Keratinocyte (primary cell): ENCODE measurements around the gene LYSMD2.

Experiments used
- CTCF ChIP-seq, 3 experiments: IDR thresholded peaks in 1 of 3; conservative IDR thresholded peaks in 1 of 3; optimal IDR thresholded peaks in 1 of 3; 2 replicates in 2 of 3; 3 replicates in 1 of 3; pipeline versions ENCODE3 to v1.5.1; 2011; ENCODE audit warnings: low read length in 3 of 3, mild to moderate bottlenecking in 3 of 3, moderate library complexity in 2 of 3, control low read depth in 1 of 3, inconsistent platforms in 1 of 3; ENCODE audit not compliant: insufficient read depth in 2 of 3; ENCODE audit errors: extremely low read depth in 1 of 3
- EZH2 ChIP-seq: IDR thresholded peaks from one replicate; pipeline ENCODE4 v1.6.1; 2012; ENCODE audit warnings: inconsistent platforms, mild to moderate bottlenecking, low read length, moderate library complexity

- TF ChIP-seq CTCF (optimal IDR thresholded peaks at IDR 0.05 in 1 of 3, IDR thresholded peaks at IDR 0.05 in 1 of 3, conservative IDR thresholded peaks at IDR 0.05 in 1 of 3; ENCODE audit: extremely low read depth in 1 of 3, insufficient read depth in 2 of 3, low read length in 3 of 3) (no peak), EZH2 (no peak)
These were observed 14.5 kb upstream of the LYSMD2 start for GRCh38 chr15:51751697-51752683.
